ENCODE data around the gene WARS2.

WARS2 gene

DNA sequence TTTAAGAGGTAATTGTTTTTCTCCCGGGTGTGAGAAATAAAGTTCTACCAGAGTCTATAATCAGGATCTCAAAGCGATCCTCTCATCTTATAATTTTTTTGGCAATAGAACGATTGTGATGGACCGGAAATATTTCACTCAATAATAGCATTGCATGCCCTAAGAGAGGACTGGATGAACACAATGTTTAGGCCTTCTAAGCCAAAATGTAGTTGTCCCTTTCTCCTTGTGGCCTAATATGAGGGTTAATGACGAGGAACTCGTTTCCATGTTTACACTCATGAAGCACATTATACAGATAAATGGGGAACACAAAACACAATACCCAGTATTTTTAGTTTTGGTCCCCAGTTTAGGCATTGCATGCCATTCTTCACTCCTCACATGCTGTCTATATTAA is 158.2 kb downstream of the WARS2 start:
- DNase-seq, result no peak

DNA sequence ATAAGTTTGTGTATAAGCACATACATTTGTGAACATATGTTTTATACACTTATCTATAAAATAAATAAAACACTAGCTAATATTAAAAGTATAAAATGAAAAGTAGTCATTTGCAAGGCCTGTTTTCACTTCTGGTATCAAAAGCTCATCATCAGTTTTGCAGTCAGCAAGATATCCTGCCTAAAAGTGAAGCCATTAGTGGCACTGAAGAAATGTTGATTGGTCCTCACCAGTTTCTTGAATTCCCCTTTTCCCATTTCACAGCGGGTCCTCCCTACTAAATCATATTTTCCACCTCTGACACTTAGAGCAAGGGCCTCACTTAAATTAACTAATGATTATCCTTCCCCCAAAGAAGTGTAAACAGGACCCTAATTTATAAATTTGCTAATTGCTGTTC is 159.0 kb downstream of the WARS2 start:
- DNase-seq, result no peak

Data from NK-92 treated with Interleukin-12 subunit alpha and Interleukin-12 subunit beta, amount 100 ng/mL, for 24 hours (cell line).